Right kidney (tissue), 1 donor: ENCODE results near the gene NHLRC4.

Experiments
- DNase-seq: peaks from one replicate; pipeline ENCODE4 v3.0.0-alpha.2; 2016

The NHLRC4 gene

GRCh38 chr16:529012-529575, 37.7 kb upstream of the NHLRC4 start:
- no peak for DNase-seq

- DNase-seq = no peak
Observed at GRCh38 chr16:530111-530817, 36.5 kb upstream of the NHLRC4 start.

- no peak for DNase-seq
Observed at GRCh38 chr16:531494-532125, 35.2 kb upstream of the NHLRC4 start.

GRCh38 chr16:533391-534123, 33.2 kb upstream of the NHLRC4 start:
- peak; percentile 36 for DNase-seq

- no peak for DNase-seq
Observed at GRCh38 chr16:534135-534534, 32.7 kb upstream of the NHLRC4 start.

- DNase-seq = no peak
Observed at GRCh38 chr16:534856-535445, 31.9 kb upstream of the NHLRC4 start.

- no peak for DNase-seq
Observed at GRCh38 chr16:535446-536405, 31.1 kb upstream of the NHLRC4 start.

- DNase-seq = no peak
Observed at GRCh38 chr16:536746-537145, 30.1 kb upstream of the NHLRC4 start.

GRCh38 chr16:537415-538335, 29.1 kb upstream of the NHLRC4 start:
- no peak for DNase-seq

GRCh38 chr16:539901-540530, 26.8 kb upstream of the NHLRC4 start:
- no peak for DNase-seq

- no peak for DNase-seq
Observed at GRCh38 chr16:540645-541340, 26.0 kb upstream of the NHLRC4 start.

- DNase-seq = no peak
Observed at GRCh38 chr16:543301-544164, 23.3 kb upstream of the NHLRC4 start.

GRCh38 chr16:544517-544916, 22.3 kb upstream of the NHLRC4 start:
- no peak for DNase-seq

- no peak for DNase-seq
Observed at GRCh38 chr16:546909-547770, 19.7 kb upstream of the NHLRC4 start.

GRCh38 chr16:548586-548985, 18.2 kb upstream of the NHLRC4 start:
- no peak for DNase-seq

- DNase-seq = no peak
Observed at GRCh38 chr16:549544-550263, 17.1 kb upstream of the NHLRC4 start.

- no peak for DNase-seq
Observed at GRCh38 chr16:551210-551609, 15.6 kb upstream of the NHLRC4 start.
